GM12878 (cell line): ENCODE measurements around the gene SLC1A6. TPM values are rescaled to one million over a fixed set of nuclear protein-coding genes. Genes with fewer than 3 reads are reported as not detected.

Source experiments
- CBX3 ChIP-seq: fragments of 200-600 bp; sonication (generic); IDR thresholded peaks from 2 replicates; pipeline ENCODE4 v1.6.1; 2016; ENCODE audit warnings: low read depth, borderline replicate concordance
- FOXK2 ChIP-seq: fragments of 450-650 bp; IDR thresholded peaks from 2 replicates; pipeline ENCODE4 v1.6.1; 2017; ENCODE audit warnings: mild to moderate bottlenecking, moderate library complexity
- HCFC1 ChIP-seq: fragments of 150-350 bp; IDR thresholded peaks from 2 replicates; pipeline ENCODE4 v1.6.1; 2014; ENCODE audit warnings: low read length
- JUND ChIP-seq: IDR thresholded peaks from 2 replicates; pipeline ENCODE4 v1.6.1; 2012; ENCODE audit warnings: low read depth, mild to moderate bottlenecking, low read length, improper control_type of control experiment, moderate library complexity
- MYC ChIP-seq: IDR thresholded peaks from 2 replicates; pipeline ENCODE4 v1.6.1; 2011; ENCODE audit warnings: mild to moderate bottlenecking, low read length, moderate library complexity, inconsistent platforms; ENCODE audit not compliant: insufficient read depth, insufficient replicate concordance, insufficient read length, severe bottlenecking
- NFXL1 ChIP-seq: fragments of 450-650 bp; IDR thresholded peaks from 2 replicates; pipeline ENCODE4 v1.6.1; 2017; ENCODE audit warnings: antibody characterized with exemption, mild to moderate bottlenecking, borderline replicate concordance
- NFYB ChIP-seq: IDR thresholded peaks from 2 replicates; pipeline ENCODE4 v1.6.1; 2011; ENCODE audit warnings: low read depth, mild to moderate bottlenecking, low read length, improper control_type of control experiment, moderate library complexity; ENCODE audit not compliant: insufficient read depth
- NR2C1 ChIP-seq: fragments of 450-650 bp; IDR thresholded peaks from 2 replicates; pipeline ENCODE4 v1.6.1; 2017; ENCODE audit warnings: antibody characterized with exemption, mild to moderate bottlenecking, moderate library complexity
- PAX8 ChIP-seq: fragments of 450-650 bp; IDR thresholded peaks from 2 replicates; pipeline ENCODE4 v1.6.1; 2017; ENCODE audit warnings: mild to moderate bottlenecking, moderate library complexity
- SP1 ChIP-seq: IDR thresholded peaks from one replicate; pipeline ENCODE4 v1.6.1; 2011; ENCODE audit warnings: low read depth, low read length
- YBX1 ChIP-seq: fragments of 450-650 bp; IDR thresholded peaks from 2 replicates; pipeline ENCODE4 v1.6.1; 2016; ENCODE audit warnings: antibody characterized with exemption
- polyA plus RNA-seq, 11 experiments: library from polyadenylated mRNA; depleted of rRNA in 4 of 11; unstranded in 6 of 11; stranded (reverse) in 5 of 11; fragments of >200 nt; fragmentation: Nextera tagmentation in 4 of 11; fragmentation: Illumina TruSeq in 1 of 11; extraction: Ambion mirVana in 4 of 11; extraction: Trizol in 1 of 11; gene quantifications; 1 replicate in 1 of 11; 2 replicates in 10 of 11; pipeline versions ENCODE4 v1.2.1 to v1.2.3, GENCODE V29; 2011 to 2016; ENCODE audit warnings: inconsistent platforms in 2 of 11, missing spikeins in 2 of 11, low read depth in 1 of 11
- total RNA-seq, 4 experiments: library from RNA; depleted of rRNA in 3 of 4; stranded (reverse); fragments of >200 nt in 3 of 4; fragmentation: Illumina TruSeq in 1 of 4; extraction: Trizol in 1 of 4; gene quantifications; 2 replicates each; pipeline versions ENCODE4 v1.2.1 to v1.2.3, GENCODE V29; 2013 to 2021
- TF ChIP-seq, protein P1 (sequence below): fragments of 150-350 bp; IDR thresholded peaks from 2 replicates; pipeline ENCODE4 v1.6.1; 2016; ENCODE audit warnings: low read depth, low read length
- TF ChIP-seq, protein P2 (sequence below): IDR thresholded peaks from 2 replicates; pipeline ENCODE4 v1.6.1; 2011; ENCODE audit warnings: borderline replicate concordance, low read depth, mild to moderate bottlenecking, moderate library complexity, low read length; ENCODE audit not compliant: insufficient read depth, poor library complexity, severe bottlenecking

The SLC1A6 gene
- total and polyA plus RNA-seq, 10 of the 15 experiments (the other 5 are each of a cell fraction or from before 2014, with no cell fraction given): 0.06 TPM; not detected in 9

DNA sequence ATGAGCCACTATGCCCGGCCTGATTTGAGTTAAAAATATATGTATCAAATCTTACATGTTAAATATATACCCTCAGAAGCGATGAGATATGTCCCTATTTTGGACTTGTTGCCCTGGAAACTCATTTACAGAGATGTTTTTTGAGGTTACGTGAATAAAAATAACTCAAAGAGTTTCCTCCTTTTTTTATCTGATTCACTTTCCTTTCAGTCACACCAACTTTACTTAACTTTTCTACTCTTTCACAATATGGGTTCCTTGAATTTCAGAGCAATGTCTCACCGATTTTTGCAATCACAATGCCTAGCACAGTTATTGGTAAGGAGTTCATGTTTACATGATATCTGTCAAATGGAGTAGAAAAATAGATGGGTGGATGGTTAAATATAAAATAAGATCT, 36.1 kb downstream of the SLC1A6 start (continued):
- TF ChIP-seq NR2C1 (no peak), SP1 (no peak), FOXK2 (no peak), CBX3 (no peak), MYC (no peak), JUND (no peak), HCFC1 (no peak), NFXL1 (no peak), PAX8 (no peak), YBX1 (no peak), NFYB (no peak)
- TF ChIP-seq, protein P1, sequence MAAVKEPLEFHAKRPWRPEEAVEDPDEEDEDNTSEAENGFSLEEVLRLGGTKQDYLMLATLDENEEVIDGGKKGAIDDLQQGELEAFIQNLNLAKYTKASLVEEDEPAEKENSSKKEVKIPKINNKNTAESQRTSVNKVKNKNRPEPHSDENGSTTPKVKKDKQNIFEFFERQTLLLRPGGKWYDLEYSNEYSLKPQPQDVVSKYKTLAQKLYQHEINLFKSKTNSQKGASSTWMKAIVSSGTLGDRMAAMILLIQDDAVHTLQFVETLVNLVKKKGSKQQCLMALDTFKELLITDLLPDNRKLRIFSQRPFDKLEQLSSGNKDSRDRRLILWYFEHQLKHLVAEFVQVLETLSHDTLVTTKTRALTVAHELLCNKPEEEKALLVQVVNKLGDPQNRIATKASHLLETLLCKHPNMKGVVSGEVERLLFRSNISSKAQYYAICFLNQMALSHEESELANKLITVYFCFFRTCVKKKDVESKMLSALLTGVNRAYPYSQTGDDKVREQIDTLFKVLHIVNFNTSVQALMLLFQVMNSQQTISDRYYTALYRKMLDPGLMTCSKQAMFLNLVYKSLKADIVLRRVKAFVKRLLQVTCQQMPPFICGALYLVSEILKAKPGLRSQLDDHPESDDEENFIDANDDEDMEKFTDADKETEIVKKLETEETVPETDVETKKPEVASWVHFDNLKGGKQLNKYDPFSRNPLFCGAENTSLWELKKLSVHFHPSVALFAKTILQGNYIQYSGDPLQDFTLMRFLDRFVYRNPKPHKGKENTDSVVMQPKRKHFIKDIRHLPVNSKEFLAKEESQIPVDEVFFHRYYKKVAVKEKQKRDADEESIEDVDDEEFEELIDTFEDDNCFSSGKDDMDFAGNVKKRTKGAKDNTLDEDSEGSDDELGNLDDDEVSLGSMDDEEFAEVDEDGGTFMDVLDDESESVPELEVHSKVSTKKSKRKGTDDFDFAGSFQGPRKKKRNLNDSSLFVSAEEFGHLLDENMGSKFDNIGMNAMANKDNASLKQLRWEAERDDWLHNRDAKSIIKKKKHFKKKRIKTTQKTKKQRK: no peak
- TF ChIP-seq, protein P2, sequence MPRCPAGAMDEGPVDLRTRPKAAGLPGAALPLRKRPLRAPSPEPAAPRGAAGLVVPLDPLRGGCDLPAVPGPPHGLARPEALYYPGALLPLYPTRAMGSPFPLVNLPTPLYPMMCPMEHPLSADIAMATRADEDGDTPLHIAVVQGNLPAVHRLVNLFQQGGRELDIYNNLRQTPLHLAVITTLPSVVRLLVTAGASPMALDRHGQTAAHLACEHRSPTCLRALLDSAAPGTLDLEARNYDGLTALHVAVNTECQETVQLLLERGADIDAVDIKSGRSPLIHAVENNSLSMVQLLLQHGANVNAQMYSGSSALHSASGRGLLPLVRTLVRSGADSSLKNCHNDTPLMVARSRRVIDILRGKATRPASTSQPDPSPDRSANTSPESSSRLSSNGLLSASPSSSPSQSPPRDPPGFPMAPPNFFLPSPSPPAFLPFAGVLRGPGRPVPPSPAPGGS: no peak
